Fibroblast of lung (primary cell): ENCODE data around the gene C20orf202. TPM values are rescaled to one million over a fixed set of nuclear protein-coding genes. Genes with fewer than 3 reads are reported as not detected.

Source experiments
- DNase-seq, 2 donors: peaks; one replicate each; pipeline versions ENCODE4 v3.0.0 to v3.0.0-alpha.2; 2010; ENCODE audit warnings: low read depth in 2 of 2
- H2AFZ ChIP-seq: 2 replicates; pipeline ENCODE4 v1.5.1; 2012; ENCODE audit warnings: low read length, control low read depth, inconsistent platforms
- H3K27ac ChIP-seq: 2 replicates; pipeline ENCODE4 v1.5.1; 2011; ENCODE audit warnings: low read length, control low read depth; ENCODE audit not compliant: insufficient read depth
- H3K27me3 ChIP-seq: 2 replicates; pipeline ENCODE4 v1.5.1; 2011; ENCODE audit warnings: mild to moderate bottlenecking, low read length; ENCODE audit not compliant: control insufficient read depth, insufficient read depth
- H3K36me3 ChIP-seq: 2 replicates; pipeline ENCODE4 v1.5.1; 2011; ENCODE audit warnings: low read length; ENCODE audit not compliant: control insufficient read depth, insufficient read depth
- H3K4me1 ChIP-seq: 2 replicates; pipeline ENCODE4 v1.5.1; 2011; ENCODE audit warnings: low read length; ENCODE audit not compliant: control insufficient read depth, insufficient read depth; ENCODE audit errors: extremely low read depth
- H3K4me2 ChIP-seq: 2 replicates; pipeline ENCODE4 v1.5.1; 2011; ENCODE audit warnings: low read length, control low read depth; ENCODE audit not compliant: insufficient read depth; ENCODE audit errors: extremely low read depth
- H3K4me3 ChIP-seq, 4 experiments: fragments of 200-600 bp in 1 of 4; sonication (generic) in 1 of 4; replicated peaks in 1 of 4; 2 replicates each; pipeline ENCODE4 v1.5.1; 2011 to 2016; ENCODE audit warnings: low read length in 4 of 4, low read depth in 3 of 4, mild to moderate bottlenecking in 3 of 4, control low read depth in 2 of 4, inconsistent platforms in 1 of 4, mixed read lengths in 1 of 4; ENCODE audit not compliant: insufficient read depth in 1 of 4; ENCODE audit errors: control extremely low read depth in 1 of 4
- H3K79me2 ChIP-seq: 2 replicates; pipeline ENCODE4 v1.5.1; 2012; ENCODE audit warnings: mild to moderate bottlenecking, low read length, inconsistent platforms; ENCODE audit not compliant: control insufficient read depth, insufficient read depth
- H3K9ac ChIP-seq: 2 replicates; pipeline ENCODE4 v1.5.1; 2011; ENCODE audit warnings: mild to moderate bottlenecking, low read length, control low read depth; ENCODE audit not compliant: insufficient read depth
- H3K9me3 ChIP-seq: 2 replicates; pipeline ENCODE4 v1.5.1; 2012; ENCODE audit warnings: low read depth, low read length; ENCODE audit not compliant: control insufficient read depth, insufficient read depth
- H4K20me1 ChIP-seq: 2 replicates; pipeline ENCODE4 v1.5.1; 2011; ENCODE audit warnings: low read length; ENCODE audit not compliant: control insufficient read depth, insufficient read depth; ENCODE audit errors: extremely low read depth
- CTCF ChIP-seq, 2 donors: IDR thresholded peaks in 1 of 2; conservative IDR thresholded peaks in 1 of 2; 1 replicate in 1 of 2; 2 replicates in 1 of 2; pipeline ENCODE4 v1.5.1; 2011 to 2012; ENCODE audit warnings: low read length in 2 of 2, control low read depth in 1 of 2, inconsistent platforms in 1 of 2, low read depth in 1 of 2, mild to moderate bottlenecking in 1 of 2
- EZH2 ChIP-seq: IDR thresholded peaks from 2 replicates; pipeline ENCODE4 v1.5.1; 2012; ENCODE audit warnings: low read length, control low read depth, mild to moderate bottlenecking; ENCODE audit errors: missing control alignments
- polyA plus RNA-seq, 2 donors: library from polyadenylated mRNA; depleted of rRNA in 1 of 2; stranded (reverse) in 1 of 2; unstranded in 1 of 2; fragments of >200 nt; gene quantifications; 2 replicates each; pipeline ENCODE4 v1.2.1, GENCODE V29; 2011 to 2012; ENCODE audit warnings: missing spikeins in 1 of 2
- total RNA-seq: library from RNA; depleted of rRNA; stranded (reverse); fragments of >200 nt; gene quantifications from 2 replicates; pipeline ENCODE4 v1.2.1, GENCODE V29; 2014

C20orf202 gene
- total and polyA plus RNA-seq, 2 donors (not counting 1 experiment from before 2014, with no cell fraction given), result under 0.01 TPM; not detected in 1

GRCh38 chr20:1169224-1169623 lies 34.0 kb upstream of the C20orf202 start:
- Histone ChIP-seq H2AFZ (no peak overlapping the region), H3K4me1 (no peaks in the 10 kb centered on the region), H3K27me3 (no peaks in the 10 kb centered on the region), H3K4me2 (no peak overlapping the region), H3K4me3 (no peak overlapping the region), H3K79me2 (no peaks in the 10 kb centered on the region), H3K9me3 (no peaks in the 10 kb centered on the region), H3K36me3 (peaks cover 17% of the 10 kb centered on the region), H4K20me1 (no peaks in the 10 kb centered on the region), H3K9ac (no peak overlapping the region), H3K27ac (no peak overlapping the region)
- no peak for DNase-seq
- TF ChIP-seq EZH2 (no peak), CTCF (conservative IDR thresholded peaks at IDR 0.05 in 1 of 2, IDR thresholded peaks at IDR 0.05 in 1 of 2; ENCODE audit: low read depth in 1 of 2, low read length in 2 of 2) (no peak)

- H3K4me2 ChIP-seq, result no peak overlapping the region
- no peak overlapping the region for H3K4me3 ChIP-seq
- no peak overlapping the region for H2AFZ ChIP-seq
- H3K27ac ChIP-seq, result no peak overlapping the region
- no peak overlapping the region for H3K9ac ChIP-seq
- H3K79me2 ChIP-seq, result no peaks in the 10 kb centered on the region
- no peaks in the 10 kb centered on the region for H4K20me1 ChIP-seq
- TF ChIP-seq CTCF (conservative IDR thresholded peaks at IDR 0.05 in 1 of 2, IDR thresholded peaks at IDR 0.05 in 1 of 2; ENCODE audit: low read depth in 1 of 2, low read length in 2 of 2) (no peak), EZH2 (no peak)
- peaks cover 6% of the 10 kb centered on the region for H3K36me3 ChIP-seq
- no peaks in the 10 kb centered on the region for H3K27me3 ChIP-seq
- H3K4me1 ChIP-seq, result no peaks in the 10 kb centered on the region
- H3K9me3 ChIP-seq, result no peaks in the 10 kb centered on the region
- peak; percentile 18 to 37 for DNase-seq
Observed at GRCh38 chr20:1171461-1172093, 31.7 kb upstream of the C20orf202 start.

- no peak for DNase-seq
- H3K4me3 ChIP-seq, result no peak overlapping the region
- no peak overlapping the region for H3K27ac ChIP-seq
Observed at GRCh38 chr20:1173698-1174097, 29.6 kb upstream of the C20orf202 start.

More at GRCh38 chr20:1173698-1174097, 29.6 kb upstream of the C20orf202 start:
- Histone ChIP-seq H3K4me1 (no peaks in the 10 kb centered on the region), H3K79me2 (no peaks in the 10 kb centered on the region), H3K36me3 (peaks cover 4% of the 10 kb centered on the region), H3K4me2 (no peak overlapping the region), H2AFZ (no peak overlapping the region), H3K9ac (no peak overlapping the region), H3K9me3 (no peaks in the 10 kb centered on the region), H4K20me1 (no peaks in the 10 kb centered on the region), H3K27me3 (no peaks in the 10 kb centered on the region)
- no peak for TF ChIP-seq EZH2
- TF ChIP-seq CTCF (conservative IDR thresholded peaks at IDR 0.05 in 1 of 2, IDR thresholded peaks at IDR 0.05 in 1 of 2; ENCODE audit: low read depth in 1 of 2, low read length in 2 of 2), result no peak
